ENCODE data around the gene ANKRD62. TPM values are rescaled to one million over a fixed set of nuclear protein-coding genes. Genes with fewer than 3 reads are reported as not detected.

ANKRD62 gene
- total RNA-seq, 6 experiments from 2014 or later: not detected

- Histone ChIP-seq H3K36me3 (no peaks in the 10 kb centered on the region), H3K4me3 (no peak overlapping the region), H3K4me1 (no peaks in the 10 kb centered on the region), H3K9me3 (no peaks in the 10 kb centered on the region), H3K27me3 (no peaks in the 10 kb centered on the region), H3K27ac (no peak overlapping the region)
- no peak for TF ChIP-seq CTCF (IDR thresholded peaks at IDR 0.05)
- no peak for TF ChIP-seq POLR2A (IDR thresholded peaks at IDR 0.05)
- DNase-seq (no peak), ATAC-seq (no peak)
- intact Hi-C loops (cut with DNase I): no loop called here
- 56% methylated on average over 3 of the region's 7 CpGs for WGBS (ENCODE audit: insufficient coverage, low coverage, low lambda C conversion rate, missing lambda C conversion rate)
Measured at GRCh38 chr18:12064086-12064763, 29.4 kb upstream of the ANKRD62 start.

GRCh38 chr18:12065397-12065796, 28.2 kb upstream of the ANKRD62 start:
- Histone ChIP-seq H3K27ac (no peak overlapping the region), H3K4me3 (no peak overlapping the region), H3K9me3 (no peaks in the 10 kb centered on the region), H3K4me1 (no peaks in the 10 kb centered on the region), H3K27me3 (no peaks in the 10 kb centered on the region), H3K36me3 (no peaks in the 10 kb centered on the region)
- WGBS (ENCODE audit: insufficient coverage, low coverage, low lambda C conversion rate, missing lambda C conversion rate): 63% methylated on average over 5 of the region's 5 CpGs
- TF ChIP-seq POLR2A (IDR thresholded peaks at IDR 0.05) (no peak), CTCF (IDR thresholded peaks at IDR 0.05) (no peak)
- ATAC-seq: no peak
- intact Hi-C loops (cut with DNase I): no loop called here
- no peak for DNase-seq

GRCh38 chr18:12066910-12067511, 26.6 kb upstream of the ANKRD62 start:
- ATAC-seq: peak in 1 of 4 donors; percentile 9
- WGBS (ENCODE audit: insufficient coverage, low coverage, low lambda C conversion rate, missing lambda C conversion rate): 99% methylated on average over 28 of the region's 47 CpGs
- Histone ChIP-seq H3K9me3 (no peaks in the 10 kb centered on the region), H3K4me1 (no peaks in the 10 kb centered on the region), H3K27ac (no peak overlapping the region), H3K36me3 (no peaks in the 10 kb centered on the region), H3K4me3 (no peak overlapping the region), H3K27me3 (no peaks in the 10 kb centered on the region)
- intact Hi-C loops (cut with DNase I): no loop called here
- no peak for DNase-seq
- no peak for TF ChIP-seq POLR2A (IDR thresholded peaks at IDR 0.05)
- no peak for TF ChIP-seq CTCF (IDR thresholded peaks at IDR 0.05)

GRCh38 chr18:12067671-12068070, 26.0 kb upstream of the ANKRD62 start:
- H3K27ac ChIP-seq: no peak overlapping the region
- ATAC-seq: peak in 1 of 4 donors; percentile 32
- H3K4me3 ChIP-seq: no peak overlapping the region
- H3K27me3 ChIP-seq: no peaks in the 10 kb centered on the region
- H3K36me3 ChIP-seq: no peaks in the 10 kb centered on the region
- TF ChIP-seq CTCF (IDR thresholded peaks at IDR 0.05) (no peak), POLR2A (IDR thresholded peaks at IDR 0.05) (no peak)
- 100% methylated on average over 4 of the region's 26 CpGs for WGBS (ENCODE audit: insufficient coverage, low coverage, low lambda C conversion rate, missing lambda C conversion rate)
- DNase-seq: no peak
- intact Hi-C loops (cut with DNase I): no loop called here
- H3K9me3 ChIP-seq: no peaks in the 10 kb centered on the region
- H3K4me1 ChIP-seq: no peaks in the 10 kb centered on the region

Data from right lobe of liver (tissue), 6 donors.